Left ventricle myocardium inferior (tissue), 1 donor: Measurements from ENCODE around the gene SPRED2. TPM values are rescaled to one million over a fixed set of nuclear protein-coding genes. Genes with fewer than 3 reads are reported as not detected.

Experiments used
- DNase-seq: peaks from one replicate; pipeline ENCODE4 v3.0.0-alpha.2; 2020
- H3K27ac ChIP-seq: fragments of 200-600 bp; replicated peaks from 2 replicates; pipeline ENCODE4 v1.8.0; 2021
- H3K27me3 ChIP-seq: fragments of 200-600 bp; 2 replicates; pipeline ENCODE4 v1.8.0; 2021; ENCODE audit warnings: low read depth
- H3K36me3 ChIP-seq: fragments of 200-600 bp; 2 replicates; pipeline ENCODE4 v1.8.0; 2021
- H3K4me1 ChIP-seq: fragments of 200-600 bp; 2 replicates; pipeline ENCODE4 v1.8.0; 2021
- H3K4me3 ChIP-seq: fragments of 200-600 bp; 2 replicates; pipeline ENCODE4 v1.8.0; 2021; ENCODE audit warnings: mild to moderate bottlenecking, moderate library complexity
- H3K9me3 ChIP-seq: fragments of 200-600 bp; replicated peaks from 2 replicates; pipeline ENCODE4 v1.8.0; 2021
- intact Hi-C: fragments of 100-400 bp; cut with micrococcal nuclease; formaldehyde crosslinking; loops from one replicate; pipeline ENCODE4 v1.11.0; 2022
- total RNA-seq: library from RNA; stranded (reverse); fragmentation: NEBNext Ultra II Directional; extraction: Animal tissue kit (Norgen Biotek cat#: 25700); gene quantifications from one replicate; pipeline ENCODE4 v1.2.1, GENCODE V29; 2021
- TF ChIP-seq, protein P1 (sequence below): fragments of 200-600 bp; IDR thresholded peaks from 2 replicates; pipeline ENCODE4 v1.8.0; 2021; ENCODE audit warnings: antibody characterized with exemption, mild to moderate bottlenecking, borderline replicate concordance
- donor health status: DM: no; HTN: yes; CAD: no; lungs with severe emphysema.

Gene SPRED2
- total RNA-seq, 1 donor from 2014 or later = 18.9 TPM

DNA sequence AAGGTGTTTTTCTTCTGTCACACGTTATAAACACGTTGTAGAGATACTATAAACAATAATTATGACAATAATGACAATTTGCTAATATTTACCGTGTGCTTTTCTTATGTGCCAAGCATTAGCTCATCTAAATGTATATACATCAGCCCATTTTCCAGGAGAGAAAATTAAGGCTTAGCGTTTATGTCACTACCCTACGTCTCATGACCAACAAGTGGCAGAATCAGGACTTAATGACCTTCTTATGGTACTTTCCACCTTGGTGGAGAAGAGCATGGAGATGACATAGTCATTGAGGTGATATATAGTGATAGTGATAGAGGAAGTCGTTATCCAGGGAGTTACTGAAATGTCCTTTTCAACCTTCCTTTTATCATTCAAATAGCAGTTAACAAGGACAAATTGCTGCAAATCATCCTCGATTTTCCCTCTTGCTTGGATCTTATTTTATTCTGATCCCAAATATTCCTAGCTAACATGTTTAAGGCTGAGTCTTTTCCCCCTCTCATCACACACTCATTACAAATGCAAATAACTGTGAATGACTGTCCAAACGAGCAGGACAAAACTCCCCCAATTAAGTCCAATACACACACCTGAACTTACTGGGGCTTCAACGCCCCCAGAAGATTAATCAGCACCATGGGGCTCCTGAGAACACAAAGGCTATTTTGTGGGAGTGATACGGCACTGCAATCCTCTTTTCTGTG, 27.3 kb downstream of the SPRED2 start:
- Histone ChIP-seq H3K36me3 (no peaks in the 10 kb centered on the region), H3K27me3 (no peaks in the 10 kb centered on the region), H3K4me3 (no peak overlapping the region), H3K4me1 (peaks cover 77% of the 10 kb centered on the region), H3K27ac (no peak overlapping the region), H3K9me3 (no peaks in the 10 kb centered on the region)
- TF ChIP-seq, protein P1, sequence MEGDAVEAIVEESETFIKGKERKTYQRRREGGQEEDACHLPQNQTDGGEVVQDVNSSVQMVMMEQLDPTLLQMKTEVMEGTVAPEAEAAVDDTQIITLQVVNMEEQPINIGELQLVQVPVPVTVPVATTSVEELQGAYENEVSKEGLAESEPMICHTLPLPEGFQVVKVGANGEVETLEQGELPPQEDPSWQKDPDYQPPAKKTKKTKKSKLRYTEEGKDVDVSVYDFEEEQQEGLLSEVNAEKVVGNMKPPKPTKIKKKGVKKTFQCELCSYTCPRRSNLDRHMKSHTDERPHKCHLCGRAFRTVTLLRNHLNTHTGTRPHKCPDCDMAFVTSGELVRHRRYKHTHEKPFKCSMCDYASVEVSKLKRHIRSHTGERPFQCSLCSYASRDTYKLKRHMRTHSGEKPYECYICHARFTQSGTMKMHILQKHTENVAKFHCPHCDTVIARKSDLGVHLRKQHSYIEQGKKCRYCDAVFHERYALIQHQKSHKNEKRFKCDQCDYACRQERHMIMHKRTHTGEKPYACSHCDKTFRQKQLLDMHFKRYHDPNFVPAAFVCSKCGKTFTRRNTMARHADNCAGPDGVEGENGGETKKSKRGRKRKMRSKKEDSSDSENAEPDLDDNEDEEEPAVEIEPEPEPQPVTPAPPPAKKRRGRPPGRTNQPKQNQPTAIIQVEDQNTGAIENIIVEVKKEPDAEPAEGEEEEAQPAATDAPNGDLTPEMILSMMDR = no peak
- DNase-seq = no peak
- intact Hi-C loops = no loop called here

DNA sequence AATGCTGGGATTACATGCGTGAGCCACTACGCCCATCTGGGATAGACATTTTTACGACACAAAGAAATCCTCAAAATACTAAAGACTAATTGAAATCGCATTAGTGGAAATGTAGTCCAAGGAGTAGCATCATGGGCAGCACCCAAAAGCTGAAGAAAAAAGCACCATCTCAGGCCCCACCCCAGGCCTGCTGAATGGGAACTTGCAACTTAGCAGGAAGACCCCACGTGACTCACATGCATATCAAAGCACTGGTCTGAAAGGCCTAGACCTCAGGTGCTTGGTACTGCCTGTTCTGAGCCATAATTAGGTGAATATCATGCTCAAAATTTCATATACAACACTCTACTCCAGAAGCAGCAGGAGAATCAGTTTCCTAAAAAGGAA, 28.9 kb downstream of the SPRED2 start:
- intact Hi-C loops = no loop called here
- peaks cover 69% of the 10 kb centered on the region for H3K4me1 ChIP-seq
- H3K4me3 ChIP-seq = no peak overlapping the region
- no peak for DNase-seq
- no peak overlapping the region for H3K27ac ChIP-seq
- H3K9me3 ChIP-seq = no peaks in the 10 kb centered on the region
- no peaks in the 10 kb centered on the region for H3K27me3 ChIP-seq
- no peaks in the 10 kb centered on the region for H3K36me3 ChIP-seq
- TF ChIP-seq, protein P1 = no peak

DNA sequence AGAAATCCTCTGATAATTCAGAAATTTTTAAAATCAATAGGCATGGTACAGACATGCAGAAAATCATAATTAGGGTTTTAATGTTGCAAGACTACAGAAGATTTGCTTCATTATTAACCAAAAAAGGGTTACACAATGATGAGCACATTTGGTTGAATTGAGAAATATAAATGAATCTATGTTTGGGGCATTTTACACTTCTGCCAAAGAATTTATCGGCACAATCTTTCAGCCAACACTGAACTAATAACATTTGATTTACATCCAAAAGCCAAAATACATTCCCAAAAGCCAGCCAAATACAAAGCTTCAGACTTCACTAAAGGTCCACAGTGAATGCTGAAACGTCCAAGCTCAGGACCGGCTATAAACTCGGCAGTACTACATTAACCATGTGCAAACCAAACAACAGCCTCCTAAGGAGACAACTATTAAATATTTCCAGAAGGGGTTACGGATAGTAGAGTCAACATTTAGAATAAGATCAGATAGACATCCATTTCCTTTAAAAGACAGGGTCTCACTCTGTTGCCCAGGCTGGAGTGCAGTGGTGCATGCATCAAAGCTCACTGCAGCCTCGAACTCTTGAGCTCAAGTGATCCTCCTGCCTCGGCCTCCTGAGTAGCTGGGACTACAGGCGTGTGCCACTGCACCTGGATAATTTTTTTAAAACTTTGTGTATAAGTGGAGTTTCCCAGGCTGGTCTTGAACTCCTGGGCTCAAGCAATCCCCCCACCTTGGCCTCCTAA, 29.4 kb downstream of the SPRED2 start:
- TF ChIP-seq, protein P1 = no peak
- no peaks in the 10 kb centered on the region for H3K27me3 ChIP-seq
- intact Hi-C loops = no loop called here
- H3K27ac ChIP-seq = no peak overlapping the region
- H3K4me3 ChIP-seq = no peak overlapping the region
- no peaks in the 10 kb centered on the region for H3K36me3 ChIP-seq
- no peak for DNase-seq
- no peaks in the 10 kb centered on the region for H3K9me3 ChIP-seq
- peaks cover 63% of the 10 kb centered on the region for H3K4me1 ChIP-seq

DNA sequence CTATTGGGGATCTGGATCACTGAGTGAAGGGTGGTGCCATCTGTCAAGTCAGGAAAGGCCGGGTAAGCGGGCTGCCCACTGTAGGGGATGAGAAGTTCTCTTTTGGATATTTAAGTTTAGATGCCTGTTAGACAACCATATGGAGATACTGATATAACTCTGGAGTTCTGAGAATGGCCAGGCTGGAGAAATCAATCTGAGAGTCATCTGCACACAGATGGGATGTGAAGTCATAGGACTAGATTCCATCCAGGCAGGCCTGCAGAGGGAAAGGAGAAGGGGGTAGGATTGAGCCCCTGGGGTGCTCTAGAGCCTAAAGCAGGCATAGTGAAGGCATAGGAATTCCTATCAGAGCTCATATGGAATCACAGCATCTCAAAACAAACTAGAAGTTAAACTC, 30.1 kb downstream of the SPRED2 start:
- DNase-seq = no peak
- Histone ChIP-seq H3K9me3 (no peaks in the 10 kb centered on the region), H3K4me3 (no peak overlapping the region), H3K27me3 (no peaks in the 10 kb centered on the region), H3K27ac (no peak overlapping the region), H3K4me1 (peaks cover 61% of the 10 kb centered on the region), H3K36me3 (no peaks in the 10 kb centered on the region)
- intact Hi-C loops = no loop called here
- TF ChIP-seq, protein P1 = no peak

DNA sequence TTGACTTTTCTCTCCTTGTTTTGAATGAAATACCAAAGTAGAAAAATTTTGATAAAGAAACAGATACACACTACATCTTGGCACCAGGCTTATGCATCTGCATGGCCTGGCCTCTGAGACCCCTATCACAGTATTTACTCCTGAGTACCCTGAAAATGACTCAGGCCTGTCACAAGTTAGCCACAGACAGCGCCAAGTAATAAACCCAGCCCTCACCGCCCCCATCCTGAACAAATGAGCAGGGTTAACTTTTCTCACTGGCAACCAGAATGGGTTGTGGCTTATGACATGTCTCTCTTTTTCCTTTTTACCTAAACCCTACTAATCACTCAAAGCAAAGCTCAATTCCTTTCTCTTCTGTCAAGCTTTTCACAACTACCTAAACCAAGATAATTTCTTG, 35.3 kb downstream of the SPRED2 start:
- intact Hi-C loops = no loop called here
- TF ChIP-seq, protein P1 = no peak

More for the DNA sequence above, 35.3 kb downstream of the SPRED2 start:
- Histone ChIP-seq H3K4me1 (peaks cover 57% of the 10 kb centered on the region), H3K9me3 (no peaks in the 10 kb centered on the region), H3K4me3 (no peak overlapping the region), H3K27ac (peak overlapping the region; percentile 1), H3K27me3 (no peaks in the 10 kb centered on the region), H3K36me3 (no peaks in the 10 kb centered on the region)
- no peak for DNase-seq
